Bronchial epithelial cell (primary cell): Measurements from ENCODE around the gene MET. TPM values are rescaled to one million over a fixed set of nuclear protein-coding genes. Genes with fewer than 3 reads are reported as not detected.
A peak's percentile ranks its signal among the peaks of the same experiment; 100 is the strongest.

ENCODE experiments used
- DNase-seq: peaks from one replicate; pipeline ENCODE4 v3.0.0-alpha.2; 2010; ENCODE audit warnings: low read depth
- FAIRE-seq: peaks from 2 replicates; lab custom pipeline; 2011; peaks lifted over from hg19 to GRCh38; lab: Jason Lieb, UNC
- H3K27me3 ChIP-seq: 2 replicates; pipeline ENCODE4 v1.5.1; 2011; ENCODE audit warnings: low read length; ENCODE audit not compliant: control insufficient read depth, insufficient read depth
- H3K36me3 ChIP-seq: 2 replicates; pipeline ENCODE4 v1.5.1; 2011; ENCODE audit warnings: low read length; ENCODE audit not compliant: control insufficient read depth, insufficient read depth
- H3K4me3 ChIP-seq: 2 replicates; pipeline ENCODE4 v1.5.1; 2011; ENCODE audit warnings: mild to moderate bottlenecking, low read depth, low read length, control low read depth
- total RNA-seq: library from RNA; depleted of rRNA; stranded (reverse); fragments of >200 nt; gene quantifications from 2 replicates; pipeline ENCODE4 v1.2.1, GENCODE V29; 2014
- TF ChIP-seq, protein P1 (sequence below): IDR thresholded peaks from 2 replicates; pipeline ENCODE4 v1.5.1; 2011; ENCODE audit warnings: mild to moderate bottlenecking, moderate library complexity, low read length, control low read depth, inconsistent platforms; ENCODE audit not compliant: insufficient read depth, severe bottlenecking

Gene MET
- total RNA-seq, 1 donor from 2014 or later, result 156 TPM

GRCh38 chr7:116702046-116702785, 30.2 kb downstream of the MET start:
- DNase-seq, result peak; percentile 90
- Histone ChIP-seq H3K4me3 (no peak overlapping the region), H3K27me3 (no peaks in the 10 kb centered on the region), H3K36me3 (peaks cover 4% of the 10 kb centered on the region)
- TF ChIP-seq, protein P1, sequence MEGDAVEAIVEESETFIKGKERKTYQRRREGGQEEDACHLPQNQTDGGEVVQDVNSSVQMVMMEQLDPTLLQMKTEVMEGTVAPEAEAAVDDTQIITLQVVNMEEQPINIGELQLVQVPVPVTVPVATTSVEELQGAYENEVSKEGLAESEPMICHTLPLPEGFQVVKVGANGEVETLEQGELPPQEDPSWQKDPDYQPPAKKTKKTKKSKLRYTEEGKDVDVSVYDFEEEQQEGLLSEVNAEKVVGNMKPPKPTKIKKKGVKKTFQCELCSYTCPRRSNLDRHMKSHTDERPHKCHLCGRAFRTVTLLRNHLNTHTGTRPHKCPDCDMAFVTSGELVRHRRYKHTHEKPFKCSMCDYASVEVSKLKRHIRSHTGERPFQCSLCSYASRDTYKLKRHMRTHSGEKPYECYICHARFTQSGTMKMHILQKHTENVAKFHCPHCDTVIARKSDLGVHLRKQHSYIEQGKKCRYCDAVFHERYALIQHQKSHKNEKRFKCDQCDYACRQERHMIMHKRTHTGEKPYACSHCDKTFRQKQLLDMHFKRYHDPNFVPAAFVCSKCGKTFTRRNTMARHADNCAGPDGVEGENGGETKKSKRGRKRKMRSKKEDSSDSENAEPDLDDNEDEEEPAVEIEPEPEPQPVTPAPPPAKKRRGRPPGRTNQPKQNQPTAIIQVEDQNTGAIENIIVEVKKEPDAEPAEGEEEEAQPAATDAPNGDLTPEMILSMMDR, result no peak
- no peak for FAIRE-seq

GRCh38 chr7:116704650-116705228, 32.7 kb downstream of the MET start:
- H3K27me3 ChIP-seq, result no peaks in the 10 kb centered on the region

DNA sequence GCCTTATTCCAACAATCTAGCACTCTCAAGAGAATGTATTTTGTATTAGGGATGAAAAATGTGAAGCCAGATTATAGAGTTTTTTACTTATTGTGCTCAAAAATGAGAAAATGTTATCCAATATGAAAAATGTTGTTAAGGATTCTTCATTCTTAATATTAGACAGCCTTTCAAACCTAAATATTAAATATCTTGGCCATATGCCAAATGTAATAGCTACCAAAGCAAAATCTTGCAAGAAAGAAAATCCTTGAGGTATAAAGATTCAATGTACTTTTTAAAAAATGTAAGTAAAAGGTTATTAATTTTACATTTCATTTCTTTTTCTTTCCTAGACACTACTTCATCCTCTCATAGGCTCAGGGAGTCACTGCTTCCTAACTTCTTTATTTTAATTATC, 33.4 kb downstream of the MET start:
- FAIRE-seq, result no peak
- TF ChIP-seq, protein P1, result no peak
- no peak for DNase-seq
- H3K36me3 ChIP-seq, result peaks cover 2% of the 10 kb centered on the region
- H3K27me3 ChIP-seq, result no peaks in the 10 kb centered on the region
- no peak overlapping the region for H3K4me3 ChIP-seq

More at GRCh38 chr7:116704650-116705228, 32.7 kb downstream of the MET start:
- FAIRE-seq (no peak), DNase-seq (no peak)
- H3K36me3 ChIP-seq, result peaks cover 4% of the 10 kb centered on the region
- H3K4me3 ChIP-seq, result no peak overlapping the region
- TF ChIP-seq, protein P1, result no peak

DNA sequence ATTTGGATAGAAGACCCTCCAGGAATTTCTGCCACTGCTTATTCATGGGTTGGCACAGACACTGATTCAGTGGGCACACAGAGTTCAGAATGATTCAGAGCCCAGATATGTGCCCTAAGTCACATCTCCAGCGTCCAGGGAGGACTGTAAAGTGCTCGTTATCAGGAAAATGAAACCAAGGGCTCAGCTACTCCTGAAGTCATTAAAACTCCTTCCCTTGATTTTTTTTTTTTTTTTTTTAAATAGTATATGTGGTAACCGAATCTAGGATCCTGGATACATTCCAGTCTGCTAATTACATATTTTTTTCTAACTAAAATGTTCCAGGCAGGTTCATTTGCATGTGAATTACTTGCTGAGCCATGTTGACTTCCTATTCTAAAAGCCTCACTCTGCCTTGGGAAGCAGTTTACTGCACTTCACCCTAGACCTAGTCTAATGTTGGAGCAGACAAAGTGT, 34.7 kb downstream of the MET start:
- H3K4me3 ChIP-seq, result no peak overlapping the region
- TF ChIP-seq, protein P1, result no peak
- peak; percentile 83 for DNase-seq
- no peak for FAIRE-seq
- H3K36me3 ChIP-seq, result peaks cover 2% of the 10 kb centered on the region
- no peaks in the 10 kb centered on the region for H3K27me3 ChIP-seq

GRCh38 chr7:116707289-116707688, 35.3 kb downstream of the MET start:
- no peak overlapping the region for H3K4me3 ChIP-seq
- no peak for FAIRE-seq

More at GRCh38 chr7:116707289-116707688, 35.3 kb downstream of the MET start:
- no peak for DNase-seq
- Histone ChIP-seq H3K36me3 (peaks cover 2% of the 10 kb centered on the region), H3K27me3 (no peaks in the 10 kb centered on the region)
- TF ChIP-seq, protein P1, result no peak
